22Rv1 (cell line): ENCODE data around the gene LRRC53.

Experiments used
- ZFX ChIP-seq: fragments of 450-650 bp; IDR thresholded peaks from 2 replicates; pipeline ENCODE4 v1.6.1; 2017; ENCODE audit warnings: antibody characterized with exemption, borderline replicate concordance
- TF ChIP-seq, protein P1 (sequence below): fragments of 450-650 bp; IDR thresholded peaks from 2 replicates; pipeline ENCODE4 v1.5.1; 2017; ENCODE audit warnings: mild to moderate bottlenecking

DNA sequence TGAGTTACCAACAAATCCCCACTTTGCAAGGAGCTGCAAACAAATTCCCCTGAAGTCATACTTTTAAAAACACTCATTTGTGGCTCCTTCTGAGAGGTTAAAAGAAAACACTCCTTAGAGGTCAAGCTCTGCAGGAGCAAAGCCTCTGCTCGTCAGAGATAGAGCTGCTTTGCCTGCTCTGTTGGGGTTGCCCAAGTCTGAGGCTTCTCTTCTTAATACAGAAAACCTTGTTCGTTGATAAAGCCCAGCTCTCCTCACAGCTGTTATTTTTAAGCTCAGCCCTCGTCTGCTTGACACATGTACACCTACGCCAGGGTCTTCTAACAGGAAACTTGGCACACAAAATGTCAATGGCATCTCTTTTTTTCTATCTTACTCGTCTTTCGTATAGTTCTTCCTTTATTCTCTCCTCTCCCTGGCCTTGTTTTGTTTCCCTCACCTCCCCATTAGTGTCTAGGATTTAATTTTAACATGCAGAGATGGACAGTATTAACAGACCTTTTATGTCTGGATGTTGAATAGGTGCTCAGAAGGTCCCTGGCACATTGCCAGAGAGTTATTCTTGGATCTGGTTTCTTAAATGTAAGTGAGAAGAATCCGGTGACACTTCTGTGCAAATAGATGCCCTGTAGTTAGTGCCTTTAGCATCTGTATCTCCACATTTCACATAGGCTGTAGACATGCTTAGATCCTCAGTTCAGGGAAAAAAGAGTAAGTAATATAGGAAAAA is 86.0 kb downstream of the LRRC53 start:
- TF ChIP-seq, protein P1, sequence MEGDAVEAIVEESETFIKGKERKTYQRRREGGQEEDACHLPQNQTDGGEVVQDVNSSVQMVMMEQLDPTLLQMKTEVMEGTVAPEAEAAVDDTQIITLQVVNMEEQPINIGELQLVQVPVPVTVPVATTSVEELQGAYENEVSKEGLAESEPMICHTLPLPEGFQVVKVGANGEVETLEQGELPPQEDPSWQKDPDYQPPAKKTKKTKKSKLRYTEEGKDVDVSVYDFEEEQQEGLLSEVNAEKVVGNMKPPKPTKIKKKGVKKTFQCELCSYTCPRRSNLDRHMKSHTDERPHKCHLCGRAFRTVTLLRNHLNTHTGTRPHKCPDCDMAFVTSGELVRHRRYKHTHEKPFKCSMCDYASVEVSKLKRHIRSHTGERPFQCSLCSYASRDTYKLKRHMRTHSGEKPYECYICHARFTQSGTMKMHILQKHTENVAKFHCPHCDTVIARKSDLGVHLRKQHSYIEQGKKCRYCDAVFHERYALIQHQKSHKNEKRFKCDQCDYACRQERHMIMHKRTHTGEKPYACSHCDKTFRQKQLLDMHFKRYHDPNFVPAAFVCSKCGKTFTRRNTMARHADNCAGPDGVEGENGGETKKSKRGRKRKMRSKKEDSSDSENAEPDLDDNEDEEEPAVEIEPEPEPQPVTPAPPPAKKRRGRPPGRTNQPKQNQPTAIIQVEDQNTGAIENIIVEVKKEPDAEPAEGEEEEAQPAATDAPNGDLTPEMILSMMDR: no peak
- no peak for TF ChIP-seq ZFX
